ENCODE measurements around the gene INPP5A.

- TF ChIP-seq CTCF (IDR thresholded peaks at IDR 0.05) (no peak), POLR2AphosphoS5 (IDR thresholded peaks at IDR 0.05) (no peak)
These were observed 76.2 kb downstream of the INPP5A start for GRCh38 chr10:132613566-132614348.
